HCT116 (cell line): Measurements from ENCODE around the gene FAM234B. TPM values are rescaled to one million over a fixed set of nuclear protein-coding genes. Genes with fewer than 3 reads are reported as not detected.

ENCODE experiments used
- ATAC-seq: fragments of 200-7000 bp; cut with Tn5 transposase; 2 replicates; pipeline ENCODE4 v1.9.1; 2020; ENCODE audit warnings: mild to moderate bottlenecking, moderate library complexity
- BruUV-seq: library from RNA; stranded (reverse); fragments of 400-500 nt; replicated peaks from 2 replicates; lab custom pipeline; 2021; lab: Mats Ljungman, UMichigan
- CTCF ChIA-PET: fragments of 300-600 bp; sonication (Branson Sonifier 250); formaldehyde crosslinking; loops from one replicate; lab custom pipeline; 2021; ENCODE audit warnings: antibody characterized with exemption; lab: Charles Lee
- POLR2A ChIA-PET: fragments of 300-600, 350-600 bp; sonication (Branson Sonifier 250); formaldehyde crosslinking; loops from one replicate; lab custom pipeline; 2021; ENCODE audit warnings: antibody characterized with exemption; lab: Charles Lee
- RAD21 ChIA-PET, 2 experiments: fragments of 300-600 bp; sonication (Branson Sonifier 250); formaldehyde crosslinking; loops; one replicate each; lab custom pipeline; 2023; ENCODE audit warnings: low total read pairs in 2 of 2; ENCODE audit not compliant: uncharacterized antibody in 2 of 2, unreplicated experiment in 2 of 2, low non-redundant PET in 1 of 2; lab: Charles Lee
- DNase-seq: peaks from one replicate; pipeline ENCODE4 v3.0.0-alpha.2; 2010; ENCODE audit warnings: low read depth, low spot score
- H2AFZ ChIP-seq: fragments of 200-600 bp; shearing (Covaris generic), sonication (generic); 2 replicates; pipeline ENCODE4 v1.6.1; 2017; ENCODE audit warnings: low read depth, mixed run types, mixed read lengths, antibody characterized with exemption, low read length; ENCODE audit not compliant: poor library complexity, severe bottlenecking
- H3K27ac ChIP-seq: 2 replicates; pipeline ENCODE4 v1.5.1; 2012; ENCODE audit warnings: low read depth, low read length
- H3K27me3 ChIP-seq: fragments of 200-600 bp; sonication (generic); 2 replicates; pipeline ENCODE4 v1.6.1; 2016; ENCODE audit warnings: mixed run types, low read length, mixed read lengths; ENCODE audit not compliant: insufficient read depth
- H3K36me3 ChIP-seq, 2 experiments: fragments of 200-500 bp in 1 of 2; fragments of 200-600 bp in 1 of 2; sonication (Bioruptor generic) in 1 of 2; sonication (generic) in 1 of 2; 2 replicates each; pipeline versions ENCODE4 v1.5.1 to v1.6.1; 2014 to 2016; ENCODE audit warnings: low read length in 2 of 2, inconsistent platforms in 1 of 2, mixed read lengths in 1 of 2, mixed run types in 1 of 2; ENCODE audit not compliant: insufficient read depth in 2 of 2, control insufficient read depth in 1 of 2
- H3K4me1 ChIP-seq, 2 experiments: fragments of 200-600 bp in 1 of 2; sonication (generic) in 1 of 2; 2 replicates each; pipeline versions ENCODE4 v1.5.1 to v1.6.1; 2012 to 2017; ENCODE audit warnings: low read length in 2 of 2, inconsistent platforms in 1 of 2, mild to moderate bottlenecking in 1 of 2, mixed read lengths in 1 of 2, mixed run types in 1 of 2, moderate library complexity in 1 of 2; ENCODE audit not compliant: insufficient read depth in 2 of 2, control insufficient read depth in 1 of 2
- H3K4me2 ChIP-seq: fragments of 200-600 bp; sonication (generic); 2 replicates; pipeline ENCODE4 v1.6.1; 2017; ENCODE audit warnings: mixed run types, low read length, mixed read lengths
- H3K4me3 ChIP-seq, 2 experiments: fragments of 200-600 bp in 1 of 2; sonication (generic) in 1 of 2; replicated peaks in 1 of 2; 2 replicates each; pipeline ENCODE4 v1.5.1; 2011 to 2016; ENCODE audit warnings: low read length in 2 of 2, control low read depth in 1 of 2, low read depth in 1 of 2, mild to moderate bottlenecking in 1 of 2, mixed read lengths in 1 of 2, mixed run types in 1 of 2
- H3K79me2 ChIP-seq: fragments of 200-600 bp; sonication (generic); 2 replicates; pipeline ENCODE4 v1.6.1; 2017; ENCODE audit warnings: mild to moderate bottlenecking, mixed run types, low read length, moderate library complexity, mixed read lengths; ENCODE audit not compliant: insufficient read depth
- H3K9ac ChIP-seq: fragments of 200-600 bp; sonication (generic); 2 replicates; pipeline ENCODE4 v1.6.1; 2016; ENCODE audit warnings: low read length, mixed read lengths
- H3K9me2 ChIP-seq: fragments of 200-600 bp; sonication (generic), shearing (Covaris generic); 2 replicates; pipeline ENCODE4 v1.6.1; 2017; ENCODE audit warnings: mixed run types, mild to moderate bottlenecking, moderate library complexity; ENCODE audit not compliant: insufficient read depth
- H3K9me3 ChIP-seq, 2 experiments: fragments of 200-500 bp in 1 of 2; fragments of 200-600 bp in 1 of 2; sonication (Bioruptor generic) in 1 of 2; sonication (generic) in 1 of 2; 2 replicates each; pipeline ENCODE4 v1.6.1; 2014 to 2017; ENCODE audit warnings: low read length in 2 of 2, mixed read lengths in 2 of 2, inconsistent platforms in 1 of 2, low read depth in 1 of 2, mild to moderate bottlenecking in 1 of 2, mixed run types in 1 of 2, moderate library complexity in 1 of 2; ENCODE audit not compliant: control insufficient read depth in 1 of 2, insufficient read depth in 1 of 2
- H4K20me1 ChIP-seq: fragments of 200-600 bp; sonication (generic), shearing (Covaris generic); 2 replicates; pipeline ENCODE4 v1.6.1; 2017; ENCODE audit warnings: mixed run types, mild to moderate bottlenecking, moderate library complexity; ENCODE audit not compliant: insufficient read depth
- CEBPB ChIP-seq: IDR thresholded peaks from 2 replicates; pipeline ENCODE4 v1.6.1; 2012; ENCODE audit warnings: low read depth
- CTCF ChIP-seq, 3 experiments: fragments of 200-600 bp in 1 of 3; sonication (generic) in 1 of 3; IDR thresholded peaks in 2 of 3; conservative IDR thresholded peaks in 1 of 3; 2 replicates each; pipeline ENCODE4 v1.5.1; 2012 to 2017; ENCODE audit warnings: low read depth in 2 of 3, low read length in 2 of 3, antibody characterized with exemption in 1 of 3, borderline replicate concordance in 1 of 3, control low read depth in 1 of 3, mild to moderate bottlenecking in 1 of 3, mixed read lengths in 1 of 3, mixed run types in 1 of 3, moderate library complexity in 1 of 3; ENCODE audit not compliant: insufficient read depth in 1 of 3
- EGR1 ChIP-seq: IDR thresholded peaks from 2 replicates; pipeline ENCODE4 v1.6.1; 2012; ENCODE audit warnings: low read depth
- ELF1 ChIP-seq: IDR thresholded peaks from 2 replicates; pipeline ENCODE4 v1.6.1; 2012; ENCODE audit warnings: low read depth, borderline replicate concordance
- EZH2phosphoT487 ChIP-seq: fragments of 200-600 bp; IDR thresholded peaks from 2 replicates; pipeline ENCODE4 v1.6.1; 2018; ENCODE audit warnings: antibody characterized with exemption, borderline replicate concordance
- POLR2AphosphoS5 ChIP-seq: IDR thresholded peaks from 2 replicates; pipeline ENCODE4 v1.6.1; 2011; ENCODE audit warnings: mild to moderate bottlenecking, low read depth, low read length, moderate library complexity
- RAD21 ChIP-seq: IDR thresholded peaks from 2 replicates; pipeline ENCODE4 v1.6.1; 2012; ENCODE audit warnings: low read depth, mild to moderate bottlenecking
- SIN3A ChIP-seq: IDR thresholded peaks from 2 replicates; pipeline ENCODE4 v1.6.1; 2012; ENCODE audit warnings: low read depth
- SRF ChIP-seq: IDR thresholded peaks from 2 replicates; pipeline ENCODE4 v1.6.1; 2012; ENCODE audit warnings: low read depth
- TCF7L2 ChIP-seq: IDR thresholded peaks from 2 replicates; pipeline ENCODE4 v1.7.0; 2011; ENCODE audit warnings: borderline replicate concordance, inconsistent platforms; ENCODE audit not compliant: insufficient read depth, insufficient read length; ENCODE audit errors: extremely low read depth
- intact Hi-C: fragments of 100-400 bp; cut with micrococcal nuclease; formaldehyde crosslinking; loops from 2 replicates; pipeline ENCODE4 v1.10.0; 2022
- total RNA-seq: library from RNA; stranded (reverse); gene quantifications from one replicate; pipeline ENCODE4 v1.2.1, GENCODE V29; 2021; ENCODE audit not compliant: unreplicated experiment
- TF ChIP-seq, protein P1 (sequence below): IDR thresholded peaks from 2 replicates; pipeline ENCODE4 v1.6.1; 2012
- TF ChIP-seq, protein P2 (sequence below): IDR thresholded peaks from 2 replicates; pipeline ENCODE4 v1.6.1; 2012; ENCODE audit warnings: low read depth

FAM234B gene
- total RNA-seq, 1 experiment from 2014 or later, result 15.9 TPM

DNA sequence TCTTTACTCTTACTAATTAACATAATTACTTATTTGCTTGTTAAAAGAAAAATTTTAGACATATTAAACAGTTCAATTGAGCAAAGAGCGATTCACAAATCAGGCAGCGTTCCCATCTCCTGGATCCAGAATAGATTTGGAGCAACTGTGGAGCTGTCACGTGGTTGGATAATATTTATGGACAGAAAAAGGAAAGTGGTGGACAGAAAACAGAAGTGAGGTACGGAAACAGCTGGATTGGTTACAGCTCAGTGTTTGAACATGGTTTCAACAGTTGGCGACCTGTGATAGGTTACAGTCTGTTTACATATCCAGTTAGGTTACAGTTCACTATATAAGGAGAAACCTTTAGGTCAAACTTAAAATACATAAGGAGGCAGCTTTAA, 19.7 kb upstream of the FAM234B start:
- H3K79me2 ChIP-seq, result no peaks in the 10 kb centered on the region
- ATAC-seq (no peak), DNase-seq (no peak)
- intact Hi-C loops, result loop anchor here (1.0 kb wide), 1 partner anchor 188 kb away; no protein-coding TSS in a partner anchor
- no TSS peak for BruUV-seq
- no peaks in the 10 kb centered on the region for H4K20me1 ChIP-seq
- no peak overlapping the region for H2AFZ ChIP-seq
- RAD21 ChIA-PET, result interaction anchor here (1.0 to 1.2 kb wide), 2 partner anchors 178 kb away, joined by 3 to 6 read pairs; no protein-coding TSS in a partner anchor
- POLR2A ChIA-PET, result interaction anchor here (0.9 kb wide), 1 partner anchor 187 kb away, joined by 5 read pairs; no protein-coding TSS in a partner anchor
- H3K27me3 ChIP-seq, result no peaks in the 10 kb centered on the region
- H3K27ac ChIP-seq, result no peak overlapping the region
- H3K4me2 ChIP-seq, result no peak overlapping the region
- H3K4me1 ChIP-seq, result no peaks in the 10 kb centered on the region
- H3K36me3 ChIP-seq, result no peaks in the 10 kb centered on the region
- no peak overlapping the region for H3K9ac ChIP-seq
- no peaks in the 10 kb centered on the region for H3K9me3 ChIP-seq
- no peak overlapping the region for H3K4me3 ChIP-seq
- CTCF ChIA-PET, result interaction anchor here (1.2 to 2.6 kb wide), 6 partner anchors 9 to 1143 kb away, joined by 3 to 19 read pairs (median 6); no protein-coding TSS in a partner anchor
- TF ChIP-seq SRF (no peak), EGR1 (no peak), RAD21 (no peak), CEBPB (no peak), EZH2phosphoT487 (no peak), CTCF (IDR thresholded peaks at IDR 0.05 in 2 of 3, conservative IDR thresholded peaks at IDR 0.05 in 1 of 3; ENCODE audit: borderline replicate concordance in 1 of 3, insufficient read depth in 1 of 3, low read depth in 2 of 3, low read length in 2 of 3) (no peak), SIN3A (no peak), POLR2AphosphoS5 (no peak), TCF7L2 (no peak), ELF1 (no peak)
- TF ChIP-seq, protein P1, sequence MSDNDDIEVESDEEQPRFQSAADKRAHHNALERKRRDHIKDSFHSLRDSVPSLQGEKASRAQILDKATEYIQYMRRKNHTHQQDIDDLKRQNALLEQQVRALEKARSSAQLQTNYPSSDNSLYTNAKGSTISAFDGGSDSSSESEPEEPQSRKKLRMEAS, result no peak
- TF ChIP-seq, protein P2, sequence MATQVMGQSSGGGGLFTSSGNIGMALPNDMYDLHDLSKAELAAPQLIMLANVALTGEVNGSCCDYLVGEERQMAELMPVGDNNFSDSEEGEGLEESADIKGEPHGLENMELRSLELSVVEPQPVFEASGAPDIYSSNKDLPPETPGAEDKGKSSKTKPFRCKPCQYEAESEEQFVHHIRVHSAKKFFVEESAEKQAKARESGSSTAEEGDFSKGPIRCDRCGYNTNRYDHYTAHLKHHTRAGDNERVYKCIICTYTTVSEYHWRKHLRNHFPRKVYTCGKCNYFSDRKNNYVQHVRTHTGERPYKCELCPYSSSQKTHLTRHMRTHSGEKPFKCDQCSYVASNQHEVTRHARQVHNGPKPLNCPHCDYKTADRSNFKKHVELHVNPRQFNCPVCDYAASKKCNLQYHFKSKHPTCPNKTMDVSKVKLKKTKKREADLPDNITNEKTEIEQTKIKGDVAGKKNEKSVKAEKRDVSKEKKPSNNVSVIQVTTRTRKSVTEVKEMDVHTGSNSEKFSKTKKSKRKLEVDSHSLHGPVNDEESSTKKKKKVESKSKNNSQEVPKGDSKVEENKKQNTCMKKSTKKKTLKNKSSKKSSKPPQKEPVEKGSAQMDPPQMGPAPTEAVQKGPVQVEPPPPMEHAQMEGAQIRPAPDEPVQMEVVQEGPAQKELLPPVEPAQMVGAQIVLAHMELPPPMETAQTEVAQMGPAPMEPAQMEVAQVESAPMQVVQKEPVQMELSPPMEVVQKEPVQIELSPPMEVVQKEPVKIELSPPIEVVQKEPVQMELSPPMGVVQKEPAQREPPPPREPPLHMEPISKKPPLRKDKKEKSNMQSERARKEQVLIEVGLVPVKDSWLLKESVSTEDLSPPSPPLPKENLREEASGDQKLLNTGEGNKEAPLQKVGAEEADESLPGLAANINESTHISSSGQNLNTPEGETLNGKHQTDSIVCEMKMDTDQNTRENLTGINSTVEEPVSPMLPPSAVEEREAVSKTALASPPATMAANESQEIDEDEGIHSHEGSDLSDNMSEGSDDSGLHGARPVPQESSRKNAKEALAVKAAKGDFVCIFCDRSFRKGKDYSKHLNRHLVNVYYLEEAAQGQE, result no peak
- TF ChIP-seq, all 23 proteins: peak for 0
- no peaks in the 10 kb centered on the region for H3K9me2 ChIP-seq
